Trophoblast cell (in vitro differentiated cells and primary cell): ENCODE data around the gene ZC3H18.

Source experiments
- DNase-seq, 2 donors: peaks; one replicate each; pipeline ENCODE4 v3.0.0-alpha.2; 2016
- H2AFZ ChIP-seq: 2 replicates; pipeline ENCODE4 v1.6.1; 2013; ENCODE audit warnings: low read length, moderate library complexity, mild to moderate bottlenecking; ENCODE audit not compliant: insufficient read depth, poor library complexity
- H2AK5ac ChIP-seq: 2 replicates; pipeline ENCODE4 v1.6.1; 2013; ENCODE audit warnings: mild to moderate bottlenecking, low read length
- H2BK120ac ChIP-seq: 2 replicates; pipeline ENCODE4 v1.6.1; 2013; ENCODE audit warnings: low read length, mild to moderate bottlenecking, moderate library complexity; ENCODE audit not compliant: insufficient read depth, poor library complexity
- H2BK12ac ChIP-seq: 2 replicates; pipeline ENCODE4 v1.6.1; 2013; ENCODE audit warnings: mild to moderate bottlenecking, low read length, moderate library complexity
- H2BK5ac ChIP-seq: 2 replicates; pipeline ENCODE4 v1.6.1; 2013; ENCODE audit warnings: low read length, low read depth, moderate library complexity, mild to moderate bottlenecking; ENCODE audit not compliant: poor library complexity
- H3K14ac ChIP-seq: 2 replicates; pipeline ENCODE4 v1.6.1; 2013; ENCODE audit warnings: mild to moderate bottlenecking, low read length
- H3K18ac ChIP-seq: 2 replicates; pipeline ENCODE4 v1.6.1; 2013; ENCODE audit warnings: mild to moderate bottlenecking, low read length
- H3K23ac ChIP-seq: 2 replicates; pipeline ENCODE4 v1.6.1; 2013; ENCODE audit warnings: low read length
- H3K27ac ChIP-seq: 2 replicates; pipeline ENCODE4 v1.5.1; 2013; ENCODE audit warnings: low read depth, mild to moderate bottlenecking, inconsistent platforms, low read length, moderate library complexity
- H3K27me3 ChIP-seq: 2 replicates; pipeline ENCODE4 v1.6.1; 2013; ENCODE audit warnings: inconsistent platforms, mild to moderate bottlenecking, low read length, moderate library complexity; ENCODE audit not compliant: insufficient read depth
- H3K36me3 ChIP-seq, 2 experiments: 1 replicate in 1 of 2; 2 replicates in 1 of 2; pipeline ENCODE4 v1.6.1; 2013; ENCODE audit warnings: low read length in 2 of 2, mild to moderate bottlenecking in 2 of 2, moderate library complexity in 1 of 2; ENCODE audit not compliant: insufficient read depth in 2 of 2, control insufficient read depth in 1 of 2
- H3K4ac ChIP-seq: 2 replicates; pipeline ENCODE4 v1.6.1; 2013; ENCODE audit warnings: low read depth, mild to moderate bottlenecking, low read length, moderate library complexity
- H3K4me1 ChIP-seq, 2 experiments: 1 replicate in 1 of 2; 2 replicates in 1 of 2; pipeline ENCODE4 v1.6.1; 2013; ENCODE audit warnings: low read length in 2 of 2, mild to moderate bottlenecking in 2 of 2, moderate library complexity in 1 of 2; ENCODE audit not compliant: insufficient read depth in 2 of 2, control insufficient read depth in 1 of 2
- H3K4me2 ChIP-seq: 2 replicates; pipeline ENCODE4 v1.6.1; 2013; ENCODE audit warnings: inconsistent platforms, mild to moderate bottlenecking, low read length, moderate library complexity
- H3K4me3 ChIP-seq: 2 replicates; pipeline ENCODE4 v1.5.1; 2013; ENCODE audit warnings: mild to moderate bottlenecking, low read depth, low read length, inconsistent platforms
- H3K79me1 ChIP-seq: one replicate; pipeline ENCODE4 v1.6.1; 2013; ENCODE audit warnings: low read length
- H3K79me2 ChIP-seq: 2 replicates; pipeline ENCODE4 v1.6.1; 2013; ENCODE audit warnings: low read length, mild to moderate bottlenecking; ENCODE audit not compliant: control insufficient read depth, insufficient read depth, poor library complexity
- H3K9ac ChIP-seq: 2 replicates; pipeline ENCODE4 v1.6.1; 2013; ENCODE audit warnings: mild to moderate bottlenecking, low read length
- H3K9me3 ChIP-seq: 2 replicates; pipeline ENCODE4 v1.6.1; 2013; ENCODE audit warnings: low read depth, mild to moderate bottlenecking, control low read depth, inconsistent platforms, low read length; ENCODE audit not compliant: insufficient read depth
- H4K12ac ChIP-seq: 2 replicates; pipeline ENCODE4 v1.6.1; 2013; ENCODE audit warnings: low read depth, mild to moderate bottlenecking, low read length, moderate library complexity
- H4K8ac ChIP-seq: 2 replicates; pipeline ENCODE4 v1.6.1; 2013; ENCODE audit warnings: low read depth, mild to moderate bottlenecking, low read length, moderate library complexity
- H4K91ac ChIP-seq: one replicate; pipeline ENCODE4 v1.6.1; 2013; ENCODE audit warnings: low read depth, mild to moderate bottlenecking, low read length, moderate library complexity
- WGBS: extraction: QIAGEN DNeasy Blood & Tissue Kit; methylation state at CpG from one replicate; pipeline ENCODE4 v1.1.7; 2013; ENCODE audit warnings: missing lambda C conversion rate; ENCODE audit not compliant: insufficient read length, insufficient coverage; ENCODE audit errors: extremely low coverage; 5-methylcytosine and 5-hydroxymethylcytosine counted together

ZC3H18 gene

GRCh38 chr16:88640498-88641247 lies 70.5 kb downstream of the ZC3H18 start:
- Histone ChIP-seq H4K12ac (no peak overlapping the region), H3K18ac (no peak overlapping the region), H4K91ac (peak overlapping the region; percentile 15), H2BK120ac (no peak overlapping the region), H3K4me1 (peaks cover 0 to 2% of the 10 kb centered on the region in 2 experiments), H2AFZ (no peak overlapping the region), H3K4me3 (no peak overlapping the region), H3K9ac (no peak overlapping the region), H2BK5ac (no peak overlapping the region), H3K4me2 (no peak overlapping the region), H3K23ac (no peak overlapping the region), H4K8ac (no peak overlapping the region), H3K79me2 (no peaks in the 10 kb centered on the region), H3K79me1 (peaks cover 2% of the 10 kb centered on the region), H3K14ac (no peak overlapping the region), H2BK12ac (no peak overlapping the region), H3K4ac (no peak overlapping the region), H3K9me3 (peaks cover 7% of the 10 kb centered on the region), H3K36me3 (peaks cover 13 to 21% of the 10 kb centered on the region in 2 experiments), H3K27me3 (peaks cover 3% of the 10 kb centered on the region), H2AK5ac (no peak overlapping the region), H3K27ac (no peak overlapping the region)
- DNase-seq = no peak
- WGBS = no CpG with 5 or more reads among the region's 17 CpGs

DNA sequence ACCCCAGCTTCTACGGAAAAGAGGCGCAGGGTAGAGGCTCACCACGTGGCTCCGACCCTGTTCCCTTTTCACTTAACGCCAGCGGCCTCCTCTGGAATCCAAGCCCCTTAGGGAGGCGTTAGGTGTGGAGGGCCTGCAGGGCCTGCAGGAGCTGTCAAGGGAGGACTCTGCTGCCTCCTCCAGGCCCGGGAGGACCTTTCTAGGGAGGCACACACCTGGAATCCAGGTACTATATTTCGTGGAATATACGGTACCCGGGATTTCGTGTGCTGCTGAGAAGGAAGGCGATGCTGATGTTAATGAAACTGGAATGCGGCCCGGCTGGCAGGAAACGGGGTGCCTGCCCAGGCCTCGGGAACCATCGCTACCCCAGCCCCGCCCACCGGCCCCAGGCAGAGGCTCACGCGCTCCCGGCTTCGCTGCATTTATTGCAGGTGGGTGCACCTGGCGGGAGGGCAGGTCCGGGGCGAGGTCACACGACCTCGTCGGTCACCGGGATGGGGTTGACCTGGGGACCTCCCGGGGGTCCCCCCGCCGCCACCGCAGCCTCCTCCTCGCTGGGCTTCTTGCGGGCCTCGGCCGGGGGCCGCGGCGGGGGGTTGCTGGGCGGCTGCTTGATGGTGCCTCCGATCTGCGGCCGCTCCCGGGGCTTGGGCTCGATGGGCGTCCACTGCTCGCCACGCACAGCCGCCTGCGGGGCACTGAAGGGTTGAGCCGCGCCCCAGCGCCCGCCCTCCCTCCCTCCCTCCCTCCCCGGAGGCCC lies 72.9 kb downstream of the ZC3H18 start:
- Histone ChIP-seq H2AK5ac (no peak overlapping the region), H3K18ac (no peak overlapping the region), H3K79me2 (no peaks in the 10 kb centered on the region), H3K4me2 (no peak overlapping the region), H3K14ac (no peak overlapping the region), H3K27ac (no peak overlapping the region), H4K12ac (no peak overlapping the region), H2AFZ (no peak overlapping the region), H2BK120ac (no peak overlapping the region), H4K91ac (no peak overlapping the region), H3K23ac (no peak overlapping the region), H4K8ac (no peak overlapping the region), H2BK12ac (no peak overlapping the region), H3K9me3 (peaks cover 7% of the 10 kb centered on the region), H3K27me3 (peaks cover 3% of the 10 kb centered on the region), H3K79me1 (no peaks in the 10 kb centered on the region), H2BK5ac (no peak overlapping the region), H3K4ac (no peak overlapping the region), H3K36me3 (peaks cover 22 to 28% of the 10 kb centered on the region in 2 experiments), H3K4me3 (no peak overlapping the region), H3K4me1 (peaks cover 0 to 5% of the 10 kb centered on the region in 2 experiments), H3K9ac (no peak overlapping the region)
- no peak for DNase-seq
- no CpG with 5 or more reads among the region's 58 CpGs for WGBS

DNA sequence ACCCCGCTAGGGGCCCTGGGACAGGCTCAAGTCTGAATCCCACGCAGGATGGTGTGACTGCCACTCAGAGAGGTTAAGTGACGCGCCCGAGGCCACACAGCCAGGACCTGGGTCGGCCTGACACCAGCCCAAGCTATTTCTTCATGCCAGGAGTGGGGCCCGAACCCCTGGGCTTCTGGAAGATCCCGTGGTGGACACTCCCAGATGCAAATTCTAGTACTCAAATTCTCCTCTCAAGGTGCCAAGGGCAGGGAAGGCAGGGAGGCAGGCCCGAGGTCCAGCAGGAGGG lies 73.4 kb downstream of the ZC3H18 start:
- Histone ChIP-seq H2AK5ac (no peak overlapping the region), H3K79me2 (no peaks in the 10 kb centered on the region), H4K8ac (no peak overlapping the region), H3K4me2 (no peak overlapping the region), H3K4ac (no peak overlapping the region), H3K18ac (no peak overlapping the region), H2BK120ac (no peak overlapping the region), H3K9me3 (peaks cover 5% of the 10 kb centered on the region), H3K23ac (no peak overlapping the region), H4K91ac (no peak overlapping the region), H3K27me3 (no peaks in the 10 kb centered on the region), H2BK5ac (no peak overlapping the region), H2BK12ac (no peak overlapping the region), H3K36me3 (peaks cover 22 to 28% of the 10 kb centered on the region in 2 experiments), H2AFZ (no peak overlapping the region), H3K27ac (no peak overlapping the region), H3K4me3 (no peak overlapping the region), H3K4me1 (peaks cover 0 to 2% of the 10 kb centered on the region in 2 experiments), H3K14ac (no peak overlapping the region), H4K12ac (no peak overlapping the region), H3K79me1 (no peaks in the 10 kb centered on the region), H3K9ac (no peak overlapping the region)
- WGBS = no CpG with 5 or more reads among the region's 9 CpGs
- no peak for DNase-seq

DNA sequence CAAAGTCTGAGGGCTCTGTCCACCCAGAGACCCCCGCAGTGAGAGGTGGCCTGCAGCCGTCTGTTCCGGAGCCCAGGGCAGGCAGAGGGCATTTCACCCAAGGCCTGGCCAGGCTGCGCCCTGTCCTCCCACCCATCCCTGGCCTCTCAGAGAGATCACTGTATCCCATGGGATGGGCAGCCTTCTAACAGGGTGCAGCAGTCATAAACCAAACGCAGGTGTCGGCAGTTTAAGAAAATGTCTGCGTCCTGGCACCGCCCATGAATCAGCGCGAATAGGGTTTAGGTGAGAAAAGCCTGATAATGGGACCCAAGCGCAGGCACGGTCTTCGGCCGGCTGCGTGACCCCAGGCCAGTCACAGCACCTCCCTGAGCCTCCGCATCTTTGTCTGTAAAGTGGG lies 75.3 kb downstream of the ZC3H18 start:
- H3K23ac ChIP-seq = no peak overlapping the region
- peaks cover 7% of the 10 kb centered on the region for H3K79me1 ChIP-seq
- H3K9me3 ChIP-seq = no peaks in the 10 kb centered on the region
- H4K91ac ChIP-seq = no peak overlapping the region
- H3K36me3 ChIP-seq = peaks cover 30 to 31% of the 10 kb centered on the region in 2 experiments
- H3K27ac ChIP-seq = no peak overlapping the region
- no peak overlapping the region for H4K8ac ChIP-seq
- WGBS = no CpG with 5 or more reads among the region's 16 CpGs
- H2BK12ac ChIP-seq = no peak overlapping the region
- no peak overlapping the region for H2BK120ac ChIP-seq
- DNase-seq = no peak
- peaks cover 5% of the 10 kb centered on the region for H3K79me2 ChIP-seq
- H3K4me2 ChIP-seq = no peak overlapping the region
- H2BK5ac ChIP-seq = no peak overlapping the region
- no peak overlapping the region for H3K18ac ChIP-seq
- no peak overlapping the region for H3K9ac ChIP-seq
- H3K4me3 ChIP-seq = no peak overlapping the region
- H2AFZ ChIP-seq = no peak overlapping the region
- no peak overlapping the region for H2AK5ac ChIP-seq
- H3K14ac ChIP-seq = no peak overlapping the region
- peak overlapping the region; percentile 9 for H4K12ac ChIP-seq
- peaks cover 7 to 8% of the 10 kb centered on the region in 2 experiments for H3K4me1 ChIP-seq
- H3K4ac ChIP-seq = no peak overlapping the region
- H3K27me3 ChIP-seq = no peaks in the 10 kb centered on the region
